Endothelial cell of umbilical vein (primary cell): Measurements from ENCODE around the gene S100A1. TPM values are rescaled to one million over a fixed set of nuclear protein-coding genes. Genes with fewer than 3 reads are reported as not detected.

Source experiments
- BruUV-seq: library from RNA; stranded (reverse); fragments of 400-500 nt; replicated peaks from 2 replicates; lab custom pipeline; 2021; lab: Mats Ljungman, UMichigan
- CTCF ChIA-PET: fragments of 300-600, 350-600 bp; sonication (Branson Sonifier 250); formaldehyde crosslinking; loops from one replicate; lab custom pipeline; 2021; ENCODE audit warnings: antibody characterized with exemption, inconsistent platforms; lab: Charles Lee
- POLR2A ChIA-PET: fragments of 300-600, 350-600 bp; sonication (Branson Sonifier 250); formaldehyde crosslinking; loops from one replicate; lab custom pipeline; 2021; ENCODE audit warnings: antibody characterized with exemption, inconsistent platforms; lab: Charles Lee
- DNase-seq: peaks from one replicate; pipeline ENCODE4 v3.0.0-alpha.2; 2011; ENCODE audit warnings: low read depth, low spot score
- FAIRE-seq: peaks from 2 replicates; lab custom pipeline; 2011; peaks lifted over from hg19 to GRCh38; lab: Jason Lieb, UNC
- H2AFZ ChIP-seq: 2 replicates; pipeline ENCODE4 v1.6.0; 2012; ENCODE audit warnings: low read depth, low read length, control low read depth, inconsistent platforms
- H3K27ac ChIP-seq: 2 replicates; pipeline ENCODE4 v1.5.1; 2011; ENCODE audit warnings: low read depth, mild to moderate bottlenecking, control low read depth, low read length, moderate library complexity; ENCODE audit not compliant: insufficient read depth
- H3K27me3 ChIP-seq, 2 experiments: 2 replicates each; pipeline versions ENCODE4 v1.6.0 to v1.6.1; 2011; ENCODE audit warnings: low read length in 2 of 2, mixed read lengths in 1 of 2; ENCODE audit not compliant: control insufficient read depth in 2 of 2, insufficient read depth in 2 of 2
- H3K36me3 ChIP-seq, 2 experiments: 2 replicates in 1 of 2; 3 replicates in 1 of 2; pipeline ENCODE4 v1.5.1; 2011; ENCODE audit warnings: low read length in 2 of 2, mild to moderate bottlenecking in 1 of 2, moderate library complexity in 1 of 2; ENCODE audit not compliant: control insufficient read depth in 2 of 2, insufficient read depth in 2 of 2; ENCODE audit errors: extremely low read depth in 1 of 2
- H3K4me1 ChIP-seq: 3 replicates; pipeline ENCODE4 v1.5.1; 2011; ENCODE audit warnings: mild to moderate bottlenecking, low read length; ENCODE audit not compliant: control insufficient read depth, insufficient read depth; ENCODE audit errors: extremely low read depth
- H3K4me2 ChIP-seq: 2 replicates; pipeline ENCODE4 v1.6.1; 2011; ENCODE audit warnings: low read length, control low read depth, mixed read lengths; ENCODE audit not compliant: insufficient read depth
- H3K4me3 ChIP-seq, 3 experiments: fragments of 200-600 bp in 1 of 3; sonication (generic), shearing (Covaris generic) in 1 of 3; replicated peaks in 1 of 3; 2 replicates each; pipeline ENCODE4 v1.5.1; 2011 to 2016; ENCODE audit warnings: control low read depth in 3 of 3, low read length in 3 of 3, mild to moderate bottlenecking in 2 of 3, inconsistent platforms in 1 of 3, low read depth in 1 of 3, moderate library complexity in 1 of 3; ENCODE audit not compliant: insufficient read depth in 1 of 3
- H3K79me2 ChIP-seq: 2 replicates; pipeline ENCODE4 v1.6.0; 2012; ENCODE audit warnings: low read length, inconsistent platforms; ENCODE audit not compliant: control insufficient read depth, insufficient read depth
- H3K9ac ChIP-seq: replicated peaks from 2 replicates; pipeline ENCODE3; 2011; ENCODE audit warnings: low read length, control low read depth; ENCODE audit not compliant: insufficient read depth; ENCODE audit errors: extremely low read depth
- H3K9me1 ChIP-seq: replicated peaks from 3 replicates; pipeline ENCODE4 v1.6.0; 2011; ENCODE audit warnings: mild to moderate bottlenecking, low read length; ENCODE audit not compliant: control insufficient read depth, insufficient read depth; ENCODE audit errors: extremely low read depth
- H3K9me3 ChIP-seq: replicated peaks from 2 replicates; pipeline ENCODE4 v1.5.1; 2012; ENCODE audit warnings: low read length, inconsistent platforms; ENCODE audit not compliant: control insufficient read depth, insufficient read depth
- H4K20me1 ChIP-seq: replicated peaks from 2 replicates; pipeline ENCODE3; 2011; ENCODE audit warnings: mild to moderate bottlenecking, low read length; ENCODE audit not compliant: control insufficient read depth, insufficient read depth; ENCODE audit errors: extremely low read depth
- EZH2 ChIP-seq: IDR thresholded peaks from 2 replicates; pipeline ENCODE4 v1.6.1; 2012; ENCODE audit warnings: borderline replicate concordance, low read depth, mild to moderate bottlenecking, moderate library complexity, low read length, inconsistent platforms; ENCODE audit not compliant: severe bottlenecking
- FOS ChIP-seq: IDR thresholded peaks from 2 replicates; pipeline ENCODE4 v1.6.1; 2011; ENCODE audit warnings: mild to moderate bottlenecking, low read length, moderate library complexity, borderline replicate concordance; ENCODE audit not compliant: insufficient read depth
- GATA2 ChIP-seq: IDR thresholded peaks from 2 replicates; pipeline ENCODE4 v1.7.0; 2011; ENCODE audit warnings: low read depth, mild to moderate bottlenecking, moderate library complexity, mixed read lengths, low read length; ENCODE audit not compliant: insufficient read length, insufficient read depth
- JUN ChIP-seq: IDR thresholded peaks from 2 replicates; pipeline ENCODE4 v1.6.1; 2011; ENCODE audit warnings: borderline replicate concordance, low read depth; ENCODE audit not compliant: insufficient read length, insufficient read depth
- MAX ChIP-seq: IDR thresholded peaks from 2 replicates; pipeline ENCODE4 v1.6.1; 2011; ENCODE audit not compliant: insufficient read depth, insufficient read length
- MYC ChIP-seq: IDR thresholded peaks from one replicate; pipeline ENCODE4 v1.6.1; 2011; ENCODE audit warnings: mild to moderate bottlenecking, low read depth, low read length
- POLR2A ChIP-seq: IDR thresholded peaks from 2 replicates; pipeline ENCODE4 v1.6.1; 2012; ENCODE audit warnings: low read depth, mild to moderate bottlenecking, control low read depth, low read length
- POLR2AphosphoS5 ChIP-seq: IDR thresholded peaks from 2 replicates; pipeline ENCODE4 v1.6.1; 2012; ENCODE audit warnings: low read depth, mild to moderate bottlenecking, control low read depth, low read length, moderate library complexity; ENCODE audit not compliant: insufficient read depth
- dilution Hi-C: fragments of 300-500 bp; cut with MboI; formaldehyde crosslinking; loops from one replicate; pipeline ENCODE4 v1.15.0; 2019; ENCODE audit warnings: low sequenced_read_pairs; ENCODE audit not compliant: extremely low pct_ligation_motif_present
- intact Hi-C: fragments of 100-400 bp; cut with micrococcal nuclease; formaldehyde crosslinking; loops from one replicate; pipeline ENCODE4 v1.10.0; 2022
- polyA plus RNA-seq, 4 experiments: library from polyadenylated mRNA; depleted of rRNA in 3 of 4; stranded (reverse) in 3 of 4; unstranded in 1 of 4; fragments of >200 nt; gene quantifications; 2 replicates each; pipeline versions ENCODE4 v1.2.1 to v1.2.3, GENCODE V29; 2011 to 2012; ENCODE audit warnings: missing spikeins in 1 of 4
- total RNA-seq: library from RNA; stranded (reverse); gene quantifications from 2 replicates; pipeline ENCODE4 v1.2.3, GENCODE V29; 2021
- TF ChIP-seq, protein P1 (sequence below), 2 donors: IDR thresholded peaks; 1 replicate in 1 of 2; 2 replicates in 1 of 2; pipeline ENCODE4 v1.5.1; 2011; ENCODE audit warnings: low read length in 2 of 2, mild to moderate bottlenecking in 2 of 2, moderate library complexity in 2 of 2, control low read depth in 1 of 2, inconsistent platforms in 1 of 2, low read depth in 1 of 2; ENCODE audit not compliant: insufficient read depth in 1 of 2; ENCODE audit errors: extremely low read depth in 1 of 2

S100A1 gene
- total and polyA plus RNA-seq, 2 donors (not counting 3 experiments of a cell fraction or from before 2014, with no cell fraction given), result not detected

- dilution Hi-C loops (no loop called here), intact Hi-C loops (no loop called here)
- CTCF ChIA-PET, result interaction anchor here (0.8 to 2.3 kb wide), 5 partner anchors 8 to 133 kb away, joined by 3 to 11 read pairs (median 6); partner anchors contain the start of gene S100A13
- peaks cover 2% of the 10 kb centered on the region for H4K20me1 ChIP-seq
- no peaks in the 10 kb centered on the region for H3K27me3 ChIP-seq
- no peaks in the 10 kb centered on the region for H3K9me3 ChIP-seq
- no peaks in the 10 kb centered on the region for H3K4me1 ChIP-seq
- no TSS peak for BruUV-seq
- H3K36me3 ChIP-seq, result peaks cover 45 to 46% of the 10 kb centered on the region in 2 experiments
- no peak for FAIRE-seq
- H3K27ac ChIP-seq, result no peak overlapping the region
- H3K9me1 ChIP-seq, result no peaks in the 10 kb centered on the region
- H2AFZ ChIP-seq, result no peak overlapping the region
- no peak overlapping the region for H3K9ac ChIP-seq
- no peak for DNase-seq
- POLR2A ChIA-PET, result interaction anchor here (0.6 to 2.1 kb wide), 4 partner anchors 9 to 71 kb away, joined by 3 to 12 read pairs (median 4); partner anchors contain the start of genes CHTOP and S100A13
- no peak overlapping the region for H3K4me3 ChIP-seq
- H3K79me2 ChIP-seq, result peaks cover 19% of the 10 kb centered on the region
- TF ChIP-seq JUN (no peak), EZH2 (no peak), POLR2AphosphoS5 (no peak), FOS (no peak), MYC (no peak), POLR2A (no peak), MAX (no peak), GATA2 (no peak)
- TF ChIP-seq, protein P1, sequence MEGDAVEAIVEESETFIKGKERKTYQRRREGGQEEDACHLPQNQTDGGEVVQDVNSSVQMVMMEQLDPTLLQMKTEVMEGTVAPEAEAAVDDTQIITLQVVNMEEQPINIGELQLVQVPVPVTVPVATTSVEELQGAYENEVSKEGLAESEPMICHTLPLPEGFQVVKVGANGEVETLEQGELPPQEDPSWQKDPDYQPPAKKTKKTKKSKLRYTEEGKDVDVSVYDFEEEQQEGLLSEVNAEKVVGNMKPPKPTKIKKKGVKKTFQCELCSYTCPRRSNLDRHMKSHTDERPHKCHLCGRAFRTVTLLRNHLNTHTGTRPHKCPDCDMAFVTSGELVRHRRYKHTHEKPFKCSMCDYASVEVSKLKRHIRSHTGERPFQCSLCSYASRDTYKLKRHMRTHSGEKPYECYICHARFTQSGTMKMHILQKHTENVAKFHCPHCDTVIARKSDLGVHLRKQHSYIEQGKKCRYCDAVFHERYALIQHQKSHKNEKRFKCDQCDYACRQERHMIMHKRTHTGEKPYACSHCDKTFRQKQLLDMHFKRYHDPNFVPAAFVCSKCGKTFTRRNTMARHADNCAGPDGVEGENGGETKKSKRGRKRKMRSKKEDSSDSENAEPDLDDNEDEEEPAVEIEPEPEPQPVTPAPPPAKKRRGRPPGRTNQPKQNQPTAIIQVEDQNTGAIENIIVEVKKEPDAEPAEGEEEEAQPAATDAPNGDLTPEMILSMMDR (IDR thresholded peaks at IDR 0.05; ENCODE audit: extremely low read depth in 1 of 2, insufficient read depth in 1 of 2, low read depth in 1 of 2, low read length in 2 of 2), result no peak
- H3K4me2 ChIP-seq, result no peak overlapping the region
These were observed 14.9 kb downstream of the S100A1 start for GRCh38 chr1:153643100-153643499.
